HUES6 (cell line): ENCODE measurements around the gene UBA3.

Experiments
- H3K27ac ChIP-seq: 2 replicates; pipeline ENCODE4 v1.7.0; 2013; ENCODE audit warnings: low read depth, mild to moderate bottlenecking, low read length, inconsistent platforms
- H3K27me3 ChIP-seq: 2 replicates; pipeline ENCODE4 v1.6.1; 2013; ENCODE audit warnings: low read length; ENCODE audit not compliant: control insufficient read depth, insufficient read depth
- H3K36me3 ChIP-seq: 2 replicates; pipeline ENCODE4 v1.6.1; 2013; ENCODE audit warnings: low read length; ENCODE audit not compliant: control insufficient read depth, insufficient read depth
- H3K4me1 ChIP-seq: 2 replicates; pipeline ENCODE4 v1.6.1; 2013; ENCODE audit warnings: low read length; ENCODE audit not compliant: control insufficient read depth, insufficient read depth
- H3K4me3 ChIP-seq: 2 replicates; pipeline ENCODE4 v1.5.1; 2013; ENCODE audit warnings: low read depth, low read length
- H3K9ac ChIP-seq: one replicate; pipeline ENCODE4 v1.6.1; 2013; ENCODE audit warnings: mild to moderate bottlenecking, low read length
- H3K9me3 ChIP-seq: 2 replicates; pipeline ENCODE4 v1.6.1; 2013; ENCODE audit warnings: low read depth, low read length; ENCODE audit not compliant: control insufficient read depth, insufficient read depth

The UBA3 gene

DNA sequence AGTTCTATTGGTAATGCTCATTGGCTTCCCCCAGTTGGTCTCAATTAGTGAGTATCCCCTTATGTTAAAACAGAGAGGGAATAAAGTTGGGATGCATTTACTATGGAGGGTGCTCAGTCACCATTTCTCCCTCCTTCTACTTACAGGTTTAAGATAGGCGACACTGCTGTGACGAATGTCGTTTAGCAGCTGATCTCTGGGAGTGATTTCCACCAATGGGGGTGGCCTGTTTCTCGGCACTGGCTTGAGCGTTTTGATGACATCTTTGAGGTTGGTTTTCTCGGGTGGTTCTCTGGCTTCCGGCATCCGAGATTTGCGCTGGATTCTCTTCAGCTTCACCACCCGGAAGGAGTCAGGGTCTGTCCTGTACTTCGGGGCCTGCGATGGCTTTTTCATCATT, 38.4 kb upstream of the UBA3 start:
- Histone ChIP-seq H3K4me3 (no peak overlapping the region), H3K4me1 (no peaks in the 10 kb centered on the region), H3K36me3 (no peaks in the 10 kb centered on the region), H3K27me3 (no peaks in the 10 kb centered on the region), H3K9ac (no peak overlapping the region), H3K9me3 (no peaks in the 10 kb centered on the region), H3K27ac (no peak overlapping the region)

DNA sequence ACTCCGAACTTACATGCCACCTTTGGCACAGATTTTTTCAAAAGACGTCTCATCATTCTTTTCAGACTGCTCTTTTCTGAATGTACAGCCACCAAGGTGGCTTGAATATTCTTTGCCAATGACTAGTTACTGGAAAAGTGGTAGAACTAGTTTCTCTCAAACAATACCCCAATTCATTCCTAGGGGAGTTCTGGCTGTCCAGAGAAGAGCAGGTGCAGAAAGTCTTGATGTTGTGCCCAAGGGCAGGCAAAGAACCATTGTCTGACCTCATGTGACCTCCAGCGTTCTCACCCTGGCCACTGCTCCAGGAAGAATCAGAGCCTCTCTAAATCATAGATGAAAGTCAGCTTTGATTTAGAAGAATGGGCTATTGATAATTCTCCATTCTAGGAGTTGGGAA, 36.7 kb upstream of the UBA3 start:
- Histone ChIP-seq H3K9ac (no peak overlapping the region), H3K27ac (no peak overlapping the region), H3K4me3 (no peak overlapping the region), H3K27me3 (no peaks in the 10 kb centered on the region), H3K9me3 (no peaks in the 10 kb centered on the region), H3K4me1 (no peaks in the 10 kb centered on the region), H3K36me3 (no peaks in the 10 kb centered on the region)

DNA sequence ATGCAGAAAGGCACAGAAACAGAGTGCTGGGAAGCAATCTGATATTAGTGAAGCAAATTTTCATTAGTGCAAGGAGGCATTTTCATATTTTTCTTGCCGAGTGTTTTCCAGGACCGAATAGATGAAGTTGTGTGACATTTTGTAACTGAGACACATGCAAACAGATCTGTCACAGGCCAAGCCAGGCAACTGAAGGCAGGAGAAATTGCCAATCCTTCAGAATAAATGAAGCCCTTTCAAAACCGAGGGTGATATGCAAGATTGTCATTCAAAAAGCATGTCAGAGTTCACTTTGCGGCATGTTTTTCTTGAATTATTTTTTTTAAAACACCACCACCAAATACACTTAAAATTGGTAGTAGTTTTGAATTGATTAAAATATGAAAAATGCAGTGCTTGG, 36.0 kb upstream of the UBA3 start:
- H3K4me3 ChIP-seq: no peak overlapping the region
- peaks cover 1% of the 10 kb centered on the region for H3K4me1 ChIP-seq
- H3K36me3 ChIP-seq: no peaks in the 10 kb centered on the region
- no peak overlapping the region for H3K9ac ChIP-seq
- no peak overlapping the region for H3K27ac ChIP-seq
- H3K9me3 ChIP-seq: no peaks in the 10 kb centered on the region
- no peaks in the 10 kb centered on the region for H3K27me3 ChIP-seq

DNA sequence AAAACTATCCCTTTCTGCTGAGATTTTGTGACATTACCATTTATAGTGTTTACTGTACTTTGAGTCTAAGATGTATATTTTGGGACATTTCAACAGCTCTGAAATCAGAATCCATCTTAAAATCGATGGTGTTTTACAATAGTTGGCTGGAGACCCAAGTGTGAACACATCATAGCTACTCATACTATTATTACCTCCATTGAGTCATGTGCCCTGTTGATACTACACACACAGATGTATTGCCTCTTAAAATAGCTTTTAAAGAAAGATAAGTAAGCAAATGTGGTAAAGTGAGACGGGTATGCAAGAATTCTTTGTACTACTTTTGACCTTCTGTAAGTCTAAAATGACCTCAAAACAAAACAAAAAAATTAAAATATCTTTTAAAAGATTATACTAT, 35.6 kb upstream of the UBA3 start:
- no peaks in the 10 kb centered on the region for H3K9me3 ChIP-seq
- no peaks in the 10 kb centered on the region for H3K27me3 ChIP-seq
- no peaks in the 10 kb centered on the region for H3K36me3 ChIP-seq
- no peak overlapping the region for H3K4me3 ChIP-seq
- no peak overlapping the region for H3K9ac ChIP-seq
- no peak overlapping the region for H3K27ac ChIP-seq
- peaks cover 5% of the 10 kb centered on the region for H3K4me1 ChIP-seq

DNA sequence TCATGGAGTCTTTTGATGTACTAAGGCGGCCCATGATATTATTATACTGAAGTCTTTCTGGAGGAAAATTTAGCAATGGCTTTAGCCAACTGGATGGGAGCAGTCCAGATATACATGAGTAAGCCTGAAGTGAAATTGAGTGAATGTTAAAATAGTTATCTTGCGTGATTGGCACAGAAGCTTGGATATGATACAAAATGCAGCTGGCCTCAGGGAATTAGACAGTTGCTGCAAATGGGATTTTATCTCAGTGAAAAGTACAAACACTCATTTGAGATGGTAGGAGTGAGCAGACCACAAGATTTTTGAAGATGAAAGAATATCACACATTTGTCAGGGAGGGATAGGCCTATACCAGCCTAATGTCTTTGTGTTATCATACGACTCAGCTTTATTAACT, 33.4 kb upstream of the UBA3 start:
- H3K4me1 ChIP-seq: peaks cover 5% of the 10 kb centered on the region
- H3K36me3 ChIP-seq: no peaks in the 10 kb centered on the region
- H3K9me3 ChIP-seq: no peaks in the 10 kb centered on the region
- no peak overlapping the region for H3K4me3 ChIP-seq
- no peak overlapping the region for H3K9ac ChIP-seq
- H3K27me3 ChIP-seq: no peaks in the 10 kb centered on the region
- H3K27ac ChIP-seq: no peak overlapping the region

DNA sequence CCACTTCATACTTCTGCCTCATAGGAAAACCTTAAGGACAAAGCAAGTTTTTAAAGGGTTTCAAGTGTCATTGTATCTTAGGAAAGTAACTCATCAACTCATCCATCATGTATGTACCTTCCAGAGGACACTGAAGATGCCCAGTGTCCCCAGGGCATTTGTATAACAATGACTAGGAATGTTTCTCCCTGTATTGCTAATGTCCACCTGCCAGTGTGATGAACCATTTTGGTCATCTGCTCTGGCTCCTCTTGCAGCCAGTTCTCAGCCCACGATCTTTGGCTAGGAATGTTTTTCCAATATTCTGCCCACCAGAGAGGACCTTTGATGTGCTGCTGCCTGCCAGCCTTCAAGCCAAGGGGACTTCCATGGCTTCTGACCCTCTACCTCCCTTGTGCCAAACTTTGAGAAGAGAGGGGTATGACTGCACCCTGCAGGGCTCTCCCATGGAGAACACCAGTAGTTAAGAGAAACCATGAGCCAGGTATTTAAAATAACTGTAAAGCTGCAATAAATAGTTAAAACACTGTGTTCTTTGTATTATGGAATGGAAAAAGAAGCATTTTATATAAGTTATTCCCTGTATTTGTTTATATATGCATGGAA, 30.9 kb upstream of the UBA3 start:
- H3K4me3 ChIP-seq: no peak overlapping the region
- no peak overlapping the region for H3K27ac ChIP-seq
- no peak overlapping the region for H3K9ac ChIP-seq
- no peaks in the 10 kb centered on the region for H3K9me3 ChIP-seq
- H3K4me1 ChIP-seq: peaks cover 5% of the 10 kb centered on the region
- no peaks in the 10 kb centered on the region for H3K27me3 ChIP-seq
- no peaks in the 10 kb centered on the region for H3K36me3 ChIP-seq

DNA sequence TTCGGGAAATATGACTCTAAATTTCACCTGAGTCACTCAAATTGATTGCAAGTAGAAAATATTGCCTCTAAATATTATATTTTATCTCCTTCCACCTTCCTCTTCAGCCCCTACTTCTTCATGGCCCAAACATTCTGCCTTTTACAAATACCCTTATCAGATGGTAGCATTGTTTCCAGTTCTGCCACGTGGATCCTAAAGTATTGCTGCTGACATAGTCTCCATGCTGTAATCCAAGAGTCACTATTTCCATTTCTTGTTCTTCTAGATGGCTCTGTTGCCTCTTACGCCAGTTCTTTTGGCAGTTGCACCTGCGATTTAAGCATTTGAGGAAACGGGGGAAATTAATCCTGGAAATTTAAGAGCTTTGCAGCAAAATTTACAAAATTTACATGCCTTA, 28.6 kb upstream of the UBA3 start:
- no peak overlapping the region for H3K9ac ChIP-seq
- H3K9me3 ChIP-seq: no peaks in the 10 kb centered on the region
- no peaks in the 10 kb centered on the region for H3K27me3 ChIP-seq
- peaks cover 5% of the 10 kb centered on the region for H3K4me1 ChIP-seq
- H3K4me3 ChIP-seq: no peak overlapping the region
- peaks cover 11% of the 10 kb centered on the region for H3K36me3 ChIP-seq
- no peak overlapping the region for H3K27ac ChIP-seq

DNA sequence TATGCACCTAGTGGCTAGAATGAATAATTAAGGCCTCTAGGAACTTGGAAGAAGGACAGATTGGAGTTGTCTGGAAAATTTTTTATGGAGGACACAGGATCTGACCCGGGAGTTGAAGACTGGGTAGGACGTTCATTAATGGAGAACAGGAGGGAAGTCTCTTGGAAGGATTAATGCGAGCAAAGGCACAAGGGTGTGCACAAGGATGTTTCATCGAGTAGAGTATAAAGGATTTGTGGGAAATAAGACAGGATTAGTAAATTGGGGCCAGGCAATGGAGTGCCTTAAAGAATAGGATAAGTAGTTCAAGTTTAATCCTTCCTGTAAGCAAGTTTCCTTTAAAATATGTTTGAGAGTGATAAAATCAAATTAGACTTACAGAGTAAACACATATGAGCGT, 27.7 kb upstream of the UBA3 start:
- H3K9ac ChIP-seq: no peak overlapping the region
- H3K27me3 ChIP-seq: no peaks in the 10 kb centered on the region
- H3K27ac ChIP-seq: no peak overlapping the region
- H3K9me3 ChIP-seq: no peaks in the 10 kb centered on the region
- H3K36me3 ChIP-seq: peaks cover 14% of the 10 kb centered on the region
- H3K4me1 ChIP-seq: peaks cover 5% of the 10 kb centered on the region
- H3K4me3 ChIP-seq: no peak overlapping the region

DNA sequence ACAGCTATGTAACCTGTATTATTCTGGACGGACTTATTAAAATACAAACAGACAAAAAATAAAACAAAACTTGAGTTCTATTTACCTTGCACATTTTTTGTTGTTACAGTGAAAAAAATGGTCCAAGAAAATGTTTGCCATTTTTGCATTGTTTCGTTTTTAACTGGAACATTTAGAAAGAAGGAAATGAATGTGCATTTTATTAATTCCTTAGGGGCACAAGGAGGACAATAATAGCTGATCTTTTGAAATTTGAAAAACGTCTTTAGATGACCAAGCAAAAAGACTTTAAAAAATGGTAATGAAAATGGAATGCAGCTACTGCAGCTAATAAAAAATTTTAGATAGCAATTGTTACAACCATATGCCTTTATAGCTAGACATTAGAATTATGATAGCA, 25.2 kb upstream of the UBA3 start:
- H3K9me3 ChIP-seq: no peaks in the 10 kb centered on the region
- no peak overlapping the region for H3K9ac ChIP-seq
- H3K27me3 ChIP-seq: no peaks in the 10 kb centered on the region
- H3K4me3 ChIP-seq: no peak overlapping the region
- H3K27ac ChIP-seq: no peak overlapping the region
- peaks cover 17% of the 10 kb centered on the region for H3K36me3 ChIP-seq
- no peaks in the 10 kb centered on the region for H3K4me1 ChIP-seq

DNA sequence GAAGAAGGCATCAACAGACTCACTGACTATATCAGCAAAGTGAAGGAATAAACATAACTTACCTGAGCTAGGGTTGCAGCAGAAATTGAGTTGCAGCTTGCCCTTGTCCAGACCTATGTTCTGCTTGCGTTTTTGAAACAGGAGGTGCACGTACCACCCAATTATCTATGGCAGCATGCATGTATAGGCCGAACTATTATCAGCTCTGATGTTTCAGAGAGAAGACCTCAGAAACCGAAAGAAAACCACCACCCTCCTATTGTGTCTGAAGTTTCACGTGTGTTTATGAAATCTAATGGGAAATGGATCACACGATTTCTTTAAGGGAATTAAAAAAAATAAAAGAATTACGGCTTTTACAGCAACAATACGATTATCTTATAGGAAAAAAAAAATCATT, 24.4 kb upstream of the UBA3 start:
- H3K36me3 ChIP-seq: peaks cover 17% of the 10 kb centered on the region
- no peak overlapping the region for H3K4me3 ChIP-seq
- H3K27ac ChIP-seq: no peak overlapping the region
- no peaks in the 10 kb centered on the region for H3K9me3 ChIP-seq
- no peak overlapping the region for H3K9ac ChIP-seq
- H3K4me1 ChIP-seq: no peaks in the 10 kb centered on the region
- H3K27me3 ChIP-seq: no peaks in the 10 kb centered on the region

DNA sequence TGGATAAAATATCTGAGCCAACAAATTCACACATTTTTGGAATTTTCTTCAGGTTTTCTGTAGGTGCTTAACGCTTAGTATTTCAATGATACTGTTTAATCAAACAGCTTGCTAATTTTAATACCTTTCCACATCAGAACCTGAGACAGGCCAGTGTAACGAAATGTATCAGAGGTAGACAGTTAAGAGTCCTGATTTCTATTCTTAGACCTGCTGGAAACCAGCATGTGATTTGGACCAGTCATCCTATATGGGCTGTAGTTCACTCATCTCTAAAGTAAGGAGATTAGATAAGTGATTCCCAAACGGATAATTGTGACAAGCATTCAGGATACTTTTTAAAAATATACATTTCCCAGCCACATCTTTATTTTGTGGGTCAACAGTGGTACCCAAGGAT, 23.0 kb upstream of the UBA3 start:
- H3K27ac ChIP-seq: no peak overlapping the region
- H3K27me3 ChIP-seq: no peaks in the 10 kb centered on the region
- H3K4me3 ChIP-seq: no peak overlapping the region
- no peaks in the 10 kb centered on the region for H3K9me3 ChIP-seq
- peaks cover 17% of the 10 kb centered on the region for H3K36me3 ChIP-seq
- H3K9ac ChIP-seq: no peak overlapping the region
- no peaks in the 10 kb centered on the region for H3K4me1 ChIP-seq

DNA sequence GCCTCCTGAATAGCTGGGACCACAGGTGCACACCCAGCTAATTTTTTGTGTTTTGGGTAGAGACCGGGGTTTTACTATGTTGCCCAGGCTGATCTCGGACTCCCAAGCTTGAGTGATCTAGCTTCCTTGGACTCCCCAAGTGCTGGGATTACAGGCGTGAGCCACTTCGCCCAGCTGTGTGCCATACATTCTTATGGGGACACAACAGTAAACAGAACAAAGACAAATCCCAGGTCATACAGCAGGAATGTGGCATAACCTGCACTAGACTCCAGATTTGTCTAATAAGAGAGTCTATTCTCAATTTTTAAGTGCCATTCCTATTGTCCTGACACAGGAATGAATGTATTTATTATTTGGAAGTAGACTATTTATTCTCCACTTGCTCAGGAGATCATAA, 22.2 kb upstream of the UBA3 start:
- Histone ChIP-seq H3K9ac (no peak overlapping the region), H3K27me3 (no peaks in the 10 kb centered on the region), H3K9me3 (no peaks in the 10 kb centered on the region), H3K27ac (no peak overlapping the region), H3K36me3 (peaks cover 17% of the 10 kb centered on the region), H3K4me3 (no peak overlapping the region), H3K4me1 (no peaks in the 10 kb centered on the region)
